Left ventricle myocardium inferior (tissue), 1 donor: ENCODE results near the gene TLL2. TPM values are rescaled to one million over a fixed set of nuclear protein-coding genes. Genes with fewer than 3 reads are reported as not detected.

Source experiments
- DNase-seq: peaks from one replicate; pipeline ENCODE4 v3.0.0-alpha.2; 2020
- H3K27ac ChIP-seq: fragments of 200-600 bp; replicated peaks from 2 replicates; pipeline ENCODE4 v1.8.0; 2021
- H3K27me3 ChIP-seq: fragments of 200-600 bp; 2 replicates; pipeline ENCODE4 v1.8.0; 2021; ENCODE audit warnings: low read depth
- H3K36me3 ChIP-seq: fragments of 200-600 bp; 2 replicates; pipeline ENCODE4 v1.8.0; 2021
- H3K4me1 ChIP-seq: fragments of 200-600 bp; 2 replicates; pipeline ENCODE4 v1.8.0; 2021
- H3K4me3 ChIP-seq: fragments of 200-600 bp; 2 replicates; pipeline ENCODE4 v1.8.0; 2021; ENCODE audit warnings: mild to moderate bottlenecking, moderate library complexity
- H3K9me3 ChIP-seq: fragments of 200-600 bp; replicated peaks from 2 replicates; pipeline ENCODE4 v1.8.0; 2021
- CTCF ChIP-seq: fragments of 200-600 bp; IDR thresholded peaks from 2 replicates; pipeline ENCODE4 v1.8.0; 2021; ENCODE audit warnings: antibody characterized with exemption, mild to moderate bottlenecking, borderline replicate concordance
- intact Hi-C: fragments of 100-400 bp; cut with micrococcal nuclease; formaldehyde crosslinking; loops from one replicate; pipeline ENCODE4 v1.11.0; 2022
- total RNA-seq: library from RNA; stranded (reverse); fragmentation: NEBNext Ultra II Directional; extraction: Animal tissue kit (Norgen Biotek cat#: 25700); gene quantifications from one replicate; pipeline ENCODE4 v1.2.1, GENCODE V29; 2021
- donor health status: DM: no; HTN: yes; CAD: no; lungs with severe emphysema.

The TLL2 gene
- total RNA-seq, 1 donor from 2014 or later: 7.0 TPM

- intact Hi-C loops: no loop called here
- Histone ChIP-seq H3K27me3 (peaks cover 7% of the 10 kb centered on the region), H3K27ac (no peak overlapping the region)
Measured at GRCh38 chr10:96339383-96339782, 174.3 kb downstream of the TLL2 start.

GRCh38 chr10:96338279-96338925 lies 175.3 kb downstream of the TLL2 start:
- no peak for TF ChIP-seq CTCF
- H3K27me3 ChIP-seq: peaks cover 16% of the 10 kb centered on the region
- H3K9me3 ChIP-seq: no peaks in the 10 kb centered on the region
- intact Hi-C loops: no loop called here
- H3K27ac ChIP-seq: no peak overlapping the region
- peaks cover 10% of the 10 kb centered on the region for H3K4me1 ChIP-seq
- H3K36me3 ChIP-seq: no peaks in the 10 kb centered on the region
- no peak for DNase-seq
- H3K4me3 ChIP-seq: no peak overlapping the region

More at GRCh38 chr10:96339383-96339782, 174.3 kb downstream of the TLL2 start:
- H3K4me3 ChIP-seq: no peak overlapping the region
- DNase-seq: no peak
- H3K9me3 ChIP-seq: no peaks in the 10 kb centered on the region
- H3K4me1 ChIP-seq: peaks cover 10% of the 10 kb centered on the region
- H3K36me3 ChIP-seq: no peaks in the 10 kb centered on the region
- TF ChIP-seq CTCF: no peak

GRCh38 chr10:96337106-96337505 lies 176.6 kb downstream of the TLL2 start:
- H3K36me3 ChIP-seq: no peaks in the 10 kb centered on the region
- H3K9me3 ChIP-seq: no peaks in the 10 kb centered on the region
- no peak for DNase-seq
- no peak overlapping the region for H3K27ac ChIP-seq
- intact Hi-C loops: no loop called here
- H3K4me1 ChIP-seq: peaks cover 10% of the 10 kb centered on the region
- H3K27me3 ChIP-seq: peaks cover 27% of the 10 kb centered on the region
- H3K4me3 ChIP-seq: no peak overlapping the region
- no peak for TF ChIP-seq CTCF

GRCh38 chr10:96334616-96335526 lies 178.9 kb downstream of the TLL2 start:
- no peak for DNase-seq
- peak; percentile 80 for TF ChIP-seq CTCF
- Histone ChIP-seq H3K4me3 (no peak overlapping the region), H3K4me1 (peaks cover 8% of the 10 kb centered on the region), H3K27me3 (peaks cover 49% of the 10 kb centered on the region), H3K9me3 (no peaks in the 10 kb centered on the region), H3K36me3 (no peaks in the 10 kb centered on the region), H3K27ac (no peak overlapping the region)
- intact Hi-C loops: no loop called here

- H3K27ac ChIP-seq: no peak overlapping the region
- no peak for DNase-seq
- no peak overlapping the region for H3K4me3 ChIP-seq
- H3K9me3 ChIP-seq: no peaks in the 10 kb centered on the region
- H3K36me3 ChIP-seq: no peaks in the 10 kb centered on the region
- intact Hi-C loops: no loop called here
- no peak for TF ChIP-seq CTCF
- H3K4me1 ChIP-seq: no peaks in the 10 kb centered on the region
- H3K27me3 ChIP-seq: peaks cover 55% of the 10 kb centered on the region
Measured at GRCh38 chr10:96333101-96333500, 180.6 kb downstream of the TLL2 start.
